A549 (cell line): ENCODE results near the gene RUNX2. TPM values are rescaled to one million over a fixed set of nuclear protein-coding genes. Genes with fewer than 3 reads are reported as not detected.

Experiments
- ATAC-seq, 2 experiments: fragments of 200-7000 bp in 1 of 2; fragments of >200 bp in 1 of 2; cut with Nextera tagmentation in 1 of 2; cut with Tn5 transposase in 1 of 2; 3 replicates each; pipeline versions ENCODE4 v1.8.0 to v1.9.1; 2018 to 2020; ENCODE audit warnings: mild to moderate bottlenecking in 1 of 2, moderate library complexity in 1 of 2
- CTCF ChIA-PET: fragments of 300-600 bp; sonication (Branson Sonifier 250); formaldehyde crosslinking; extraction: SDS; loops from one replicate; lab custom pipeline; 2021; ENCODE audit warnings: antibody characterized with exemption, inconsistent platforms; lab: Yijun Ruan, JAX
- POLR2A ChIA-PET: fragments of 350-600 bp; formaldehyde crosslinking; extraction: SDS; loops from one replicate; lab custom pipeline; 2021; ENCODE audit warnings: antibody characterized with exemption, inconsistent platforms; lab: Yijun Ruan, JAX
- DNase-seq, 2 experiments: peaks; one replicate each; pipeline versions ENCODE4 v3.0.0 to v3.0.0-alpha.2; 2011 to 2016; ENCODE audit warnings: low read depth in 1 of 2, low spot score in 1 of 2
- FAIRE-seq: peaks from 2 replicates; lab custom pipeline; 2011; peaks lifted over from hg19 to GRCh38; lab: Jason Lieb, UNC
- H3K27ac ChIP-seq, 2 experiments: fragments of >200 bp; sonication (Bioruptor Twin); formaldehyde crosslinking; 3 replicates each; pipeline ENCODE4 v1.5.1; 2016 to 2017
- H3K4me1 ChIP-seq: fragments of >200 bp; sonication (Bioruptor Twin); formaldehyde crosslinking; 3 replicates; pipeline ENCODE4 v1.6.1; 2016
- H3K4me2 ChIP-seq: fragments of >200 bp; sonication (Bioruptor Twin); formaldehyde crosslinking; 3 replicates; pipeline ENCODE4 v1.6.1; 2016
- H3K4me3 ChIP-seq: fragments of >200 bp; sonication (Bioruptor Twin); formaldehyde crosslinking; 3 replicates; pipeline ENCODE4 v1.5.1; 2016
- H3K9me3 ChIP-seq: fragments of >200 bp; sonication (Bioruptor Twin); formaldehyde crosslinking; 3 replicates; pipeline ENCODE4 v1.6.1; 2016
- ATOH8 ChIP-seq: fragments of 250-450 bp; sonication (Bioruptor Pico); IDR thresholded peaks from 2 replicates; pipeline ENCODE4 v1.5.0; 2020; ENCODE audit warnings: low read depth, mild to moderate bottlenecking, moderate library complexity
- BHLHE40 ChIP-seq: IDR thresholded peaks from 2 replicates; pipeline ENCODE4 v1.6.1; 2012; ENCODE audit warnings: low read depth, low read length, inconsistent platforms
- CHD2 ChIP-seq: fragments of 150-350 bp; IDR thresholded peaks from 2 replicates; pipeline ENCODE4 v1.6.1; 2014; ENCODE audit warnings: low read length; ENCODE audit not compliant: partially characterized antibody
- EHF ChIP-seq: fragments of 250-450 bp; sonication (Bioruptor Pico); IDR thresholded peaks from 2 replicates; pipeline ENCODE4 v1.5.0; 2020; ENCODE audit warnings: mild to moderate bottlenecking
- EHMT2 ChIP-seq: fragments of 200-600 bp; sonication (generic); IDR thresholded peaks from 2 replicates; pipeline ENCODE4 v1.6.1; 2016; ENCODE audit warnings: antibody characterized with exemption, low read depth, mild to moderate bottlenecking, moderate library complexity
- ESRRA ChIP-seq: fragments of 150-350 bp; IDR thresholded peaks from 2 replicates; pipeline ENCODE4 v1.6.1; 2014; ENCODE audit warnings: mild to moderate bottlenecking, low read length, borderline replicate concordance
- FOSB ChIP-seq: fragments of 250-450 bp; sonication (Bioruptor Pico); IDR thresholded peaks from 2 replicates; pipeline ENCODE4 v1.5.0; 2020; ENCODE audit warnings: mild to moderate bottlenecking, moderate library complexity
- HMGXB4 ChIP-seq: fragments of 250-450 bp; sonication (Bioruptor Pico); IDR thresholded peaks from 2 replicates; pipeline ENCODE4 v1.5.0; 2021; ENCODE audit warnings: mild to moderate bottlenecking, moderate library complexity, borderline replicate concordance
- HOXB13 ChIP-seq: fragments of 250-450 bp; sonication (Bioruptor Pico); IDR thresholded peaks from 2 replicates; pipeline ENCODE4 v1.5.0; 2020; ENCODE audit warnings: low read depth, mild to moderate bottlenecking, moderate library complexity
- HOXB5 ChIP-seq: fragments of 250-450 bp; sonication (Bioruptor Pico); IDR thresholded peaks from 2 replicates; pipeline ENCODE4 v1.5.0; 2020; ENCODE audit warnings: mild to moderate bottlenecking, moderate library complexity
- JUN ChIP-seq, 2 experiments: fragments of >200 bp; sonication (Bioruptor Twin); formaldehyde crosslinking; IDR thresholded peaks; 2 replicates in 1 of 2; 3 replicates in 1 of 2; pipeline ENCODE4 v1.6.1; 2016 to 2017
- KDM1A ChIP-seq: fragments of 200-600 bp; sonication (generic); IDR thresholded peaks from 2 replicates; pipeline ENCODE4 v1.6.1; 2016; ENCODE audit warnings: low read depth, mild to moderate bottlenecking
- KDM5A ChIP-seq: fragments of 200-600 bp; sonication (generic); IDR thresholded peaks from 2 replicates; pipeline ENCODE4 v1.6.1; 2016; ENCODE audit warnings: antibody characterized with exemption, mild to moderate bottlenecking
- MAX ChIP-seq: IDR thresholded peaks from 2 replicates; pipeline ENCODE4 v1.6.1; 2012
- NFE2L2 ChIP-seq: fragments of 150-350 bp; conservative IDR thresholded peaks from 2 replicates; pipeline ENCODE4 v1.6.1; 2014; ENCODE audit warnings: low read length
- POLR2A ChIP-seq: IDR thresholded peaks from 2 replicates; pipeline ENCODE4 v1.6.1; 2012; ENCODE audit warnings: mild to moderate bottlenecking, low read length
- POLR2AphosphoS2 ChIP-seq: conservative IDR thresholded peaks from 2 replicates; pipeline ENCODE4 v1.6.1; 2012; ENCODE audit warnings: low read length, improper control_type of control experiment, inconsistent platforms
- RFX5 ChIP-seq: fragments of 450-650 bp; IDR thresholded peaks from 2 replicates; pipeline ENCODE4 v1.7.1; 2014; ENCODE audit warnings: antibody characterized with exemption, mild to moderate bottlenecking, moderate library complexity
- RNF2 ChIP-seq: fragments of 200-600 bp; sonication (generic); IDR thresholded peaks from 2 replicates; pipeline ENCODE4 v1.6.1; 2016; ENCODE audit warnings: low read depth, mild to moderate bottlenecking, antibody characterized with exemption, moderate library complexity, borderline replicate concordance
- SMC3 ChIP-seq: fragments of >200 bp; sonication (Bioruptor Twin); formaldehyde crosslinking; IDR thresholded peaks from 3 replicates; pipeline ENCODE4 v1.6.1; 2018; ENCODE audit warnings: inconsistent platforms
- TFCP2L1 ChIP-seq: fragments of 250-450 bp; sonication (Bioruptor Pico); IDR thresholded peaks from 2 replicates; pipeline ENCODE4 v1.5.0; 2021; ENCODE audit warnings: mild to moderate bottlenecking
- USF2 ChIP-seq: fragments of 450-650 bp; IDR thresholded peaks from 2 replicates; pipeline ENCODE4 v1.6.1; 2014; ENCODE audit warnings: antibody characterized with exemption
- ZSCAN20 ChIP-seq: fragments of 250-450 bp; sonication (Bioruptor Pico); IDR thresholded peaks from 2 replicates; pipeline ENCODE4 v1.8.0; 2022; ENCODE audit warnings: mild to moderate bottlenecking, moderate library complexity
- WGBS: methylation state at CpG from one replicate; pipeline ENCODE4 v1.1.6; 2017; ENCODE audit errors: missing lambda C conversion rate; 5-methylcytosine and 5-hydroxymethylcytosine counted together
- polyA plus RNA-seq, 4 experiments: library from polyadenylated mRNA; depleted of rRNA in 3 of 4; stranded (reverse); fragments of >200 nt; fragmentation: RNase III in 1 of 4; extraction: RNeasy Plus Mini Kit Qiagen cat#74134 plus additional on column Dnase treatment in 1 of 4; gene quantifications; 2 replicates in 3 of 4; 3 replicates in 1 of 4; pipeline ENCODE4 v1.2.3, GENCODE V29; 2011 to 2017

RUNX2 gene
- polyA plus RNA-seq, 2 of the 4 experiments (the other 2 are of a cell fraction), result 0.13 to 0.83 TPM

GRCh38 chr6:45460166-45460565 lies 132.0 kb downstream of the RUNX2 start (continued):
- TF ChIP-seq RFX5 (no peak), RNF2 (no peak), MAX (no peak), CHD2 (no peak)

GRCh38 chr6:45461486-45461885 lies 133.4 kb downstream of the RUNX2 start:
- H3K4me1 ChIP-seq, result no peaks in the 10 kb centered on the region
- H3K9me3 ChIP-seq, result no peaks in the 10 kb centered on the region
- DNase-seq (no peak), ATAC-seq (no peak), FAIRE-seq (no peak)
- 13% methylated on average over 3 of the region's 3 CpGs for WGBS
- TF ChIP-seq FOSB (CRISPR knock-in tag) (no peak), JUN (IDR thresholded peaks at IDR 0.05) (no peak), ZSCAN20 (no peak), HOXB13 (CRISPR knock-in tag) (no peak), POLR2AphosphoS2 (no peak), KDM1A (no peak), POLR2A (no peak), ESRRA (no peak), HMGXB4 (CRISPR knock-in tag) (no peak), BHLHE40 (no peak), HOXB5 (CRISPR knock-in tag) (no peak), KDM5A (no peak), TFCP2L1 (CRISPR knock-in tag) (no peak), SMC3 (no peak), EHMT2 (no peak), EHF (CRISPR knock-in tag) (no peak), ATOH8 (CRISPR knock-in tag) (no peak), NFE2L2 (no peak), USF2 (no peak), RNF2 (no peak)
- H3K27ac ChIP-seq, result no peak overlapping the region
- no peak overlapping the region for H3K4me2 ChIP-seq
- POLR2A ChIA-PET, result no interaction called here
- CTCF ChIA-PET, result no interaction called here
- H3K4me3 ChIP-seq, result no peak overlapping the region
